Lung (tissue), 12 donors: ENCODE data around the gene MARCHF7. TPM values are rescaled to one million over a fixed set of nuclear protein-coding genes. Genes with fewer than 3 reads are reported as not detected.

Experiments used
- ATAC-seq: fragments of 200-7000 bp; cut with Tn5 transposase; one replicate; pipeline ENCODE4 v1.9.1; 2020; ENCODE audit warnings: moderate number of reproducible peaks; ENCODE audit not compliant: insufficient read depth, low FRiP score
- DNase-seq, 3 donors: peaks; one replicate each; pipeline ENCODE4 v3.0.0-alpha.2; 2013 to 2017
- H3K27ac ChIP-seq, 2 donors: one replicate each; pipeline ENCODE4 v1.5.1; 2013; ENCODE audit warnings: mild to moderate bottlenecking in 2 of 2, moderate library complexity in 2 of 2, control low read depth in 1 of 2, inconsistent platforms in 1 of 2, low read depth in 1 of 2, low read length in 1 of 2
- H3K27me3 ChIP-seq, 3 donors: one replicate each; pipeline ENCODE4 v1.5.1; 2013; ENCODE audit warnings: low read length in 2 of 3; ENCODE audit not compliant: control insufficient read depth in 3 of 3, insufficient read depth in 3 of 3
- H3K36me3 ChIP-seq, 4 donors: one replicate each; pipeline ENCODE4 v1.5.1; 2013; ENCODE audit warnings: low read length in 4 of 4, mild to moderate bottlenecking in 1 of 4, moderate library complexity in 1 of 4; ENCODE audit not compliant: control insufficient read depth in 4 of 4, insufficient read depth in 4 of 4
- H3K4me1 ChIP-seq, 5 donors: one replicate each; pipeline ENCODE4 v1.5.1; 2013; ENCODE audit warnings: low read length in 5 of 5, mild to moderate bottlenecking in 2 of 5, moderate library complexity in 1 of 5; ENCODE audit not compliant: control insufficient read depth in 5 of 5, insufficient read depth in 5 of 5
- H3K4me3 ChIP-seq: one replicate; pipeline ENCODE4 v1.5.1; 2013; ENCODE audit warnings: mild to moderate bottlenecking, control low read depth, moderate library complexity
- H3K9ac ChIP-seq, 2 donors: one replicate each; pipeline ENCODE4 v1.5.1; 2013; ENCODE audit warnings: low read length in 2 of 2, control low read depth in 1 of 2; ENCODE audit not compliant: insufficient read depth in 1 of 2
- H3K9me3 ChIP-seq, 4 donors: one replicate each; pipeline ENCODE4 v1.5.1; 2013; ENCODE audit warnings: low read length in 3 of 4, mild to moderate bottlenecking in 1 of 4, moderate library complexity in 1 of 4; ENCODE audit not compliant: control insufficient read depth in 4 of 4, insufficient read depth in 3 of 4
- CTCF ChIP-seq: IDR thresholded peaks from 2 replicates; pipeline ENCODE4 v1.5.1; 2012; ENCODE audit warnings: mild to moderate bottlenecking; ENCODE audit errors: control extremely low read depth, extremely low read depth
- WGBS, 2 donors: extraction: QIAGEN DNeasy Blood & Tissue Kit; methylation state at CpG; one replicate each; pipeline ENCODE4 v1.1.7; 2013; 5-methylcytosine and 5-hydroxymethylcytosine counted together
- polyA plus RNA-seq, 2 donors: library from polyadenylated mRNA; stranded (reverse); fragments of 200-250 nt; gene quantifications; one replicate each; pipeline ENCODE4 v1.2.1, GENCODE V29; 2013
- total RNA-seq, 2 donors: library from RNA; depleted of rRNA in 1 of 2; stranded (reverse); fragments of >200 nt in 1 of 2; gene quantifications; one replicate each; pipeline ENCODE4 v1.2.1, GENCODE V29; 2014 to 2021
- donor health status: control.
- donor health status: control.
- donor health status: Bipolar disorder and iron deficiency.
- donor health status: healthy.
- donor health status: DM: yes; HTN: yes; CAD: no.

The MARCHF7 gene
- total and polyA plus RNA-seq, 4 donors: 22.6 to 168 (median 55.4) TPM

- Histone ChIP-seq H3K9ac (no peak overlapping the region), H3K36me3 (peaks cover 5 to 38% (median 24%) of the 10 kb centered on the region in 4 donors), H3K27me3 (no peaks in the 10 kb centered on the region), H3K4me3 (no peak overlapping the region), H3K9me3 (no peaks in the 10 kb centered on the region), H3K27ac (no peak overlapping the region), H3K4me1 (peaks cover 0 to 24% (median 3%) of the 10 kb centered on the region in 5 donors)
- no peak for TF ChIP-seq CTCF
- ATAC-seq: no peak
- 39 to 59% methylated on average over 1 of the region's 1 CpG for WGBS, 2 donors
- peak in 1 of 3 donors; percentile 42 for DNase-seq
Measured at GRCh38 chr2:159758239-159758638, 45.9 kb downstream of the MARCHF7 start.

GRCh38 chr2:159758686-159759085 lies 46.4 kb downstream of the MARCHF7 start:
- Histone ChIP-seq H3K27me3 (no peaks in the 10 kb centered on the region), H3K36me3 (peaks cover 7 to 40% (median 24%) of the 10 kb centered on the region in 4 donors), H3K27ac (no peak overlapping the region), H3K9ac (no peak overlapping the region), H3K4me3 (no peak overlapping the region), H3K4me1 (peaks cover 0 to 24% (median 3%) of the 10 kb centered on the region in 5 donors), H3K9me3 (no peaks in the 10 kb centered on the region)
- ATAC-seq (peak; percentile 19), DNase-seq (no peak)
- 15 to 32% methylated on average over 1 of the region's 1 CpG for WGBS, 2 donors
- no peak for TF ChIP-seq CTCF

- H3K4me1 ChIP-seq: peaks cover 0 to 15% (median 3%) of the 10 kb centered on the region in 5 donors
- no peak for TF ChIP-seq CTCF
- H3K27me3 ChIP-seq: no peaks in the 10 kb centered on the region
- H3K9me3 ChIP-seq: no peaks in the 10 kb centered on the region
- H3K36me3 ChIP-seq: peaks cover 7 to 34% (median 21%) of the 10 kb centered on the region in 4 donors
- peak in 1 of 3 donors; percentile 64 for DNase-seq
- ATAC-seq: peak; percentile 51
- H3K27ac ChIP-seq: no peak overlapping the region
- 69 to 76% methylated on average over 3 of the region's 3 CpGs for WGBS, 2 donors
- H3K4me3 ChIP-seq: no peak overlapping the region
- no peak overlapping the region for H3K9ac ChIP-seq
Measured at GRCh38 chr2:159759577-159759976, 47.3 kb downstream of the MARCHF7 start.

GRCh38 chr2:159760326-159760725 lies 48.0 kb downstream of the MARCHF7 start:
- Histone ChIP-seq H3K27me3 (no peaks in the 10 kb centered on the region), H3K9ac (no peak overlapping the region), H3K9me3 (no peaks in the 10 kb centered on the region), H3K4me3 (no peak overlapping the region), H3K36me3 (peaks cover 7 to 28% (median 18%) of the 10 kb centered on the region in 4 donors), H3K27ac (no peak overlapping the region), H3K4me1 (peaks cover 0 to 9% (median 3%) of the 10 kb centered on the region in 5 donors)
- DNase-seq (no peak), ATAC-seq (no peak)
- TF ChIP-seq CTCF: no peak
